Astrocyte (in vitro differentiated cells and primary cell): ENCODE results near the gene ROR2.

Experiments
- EZH2 ChIP-seq: IDR thresholded peaks from 2 replicates; pipeline ENCODE4 v1.6.1; 2012; ENCODE audit warnings: mild to moderate bottlenecking, low read length, inconsistent platforms; ENCODE audit not compliant: insufficient read depth
- TF ChIP-seq, protein P1 (sequence below): IDR thresholded peaks from 2 replicates; pipeline ENCODE4 v1.5.1; 2011; ENCODE audit warnings: low read depth, mild to moderate bottlenecking, inconsistent platforms, low read length, moderate library complexity; ENCODE audit not compliant: insufficient read depth

DNA sequence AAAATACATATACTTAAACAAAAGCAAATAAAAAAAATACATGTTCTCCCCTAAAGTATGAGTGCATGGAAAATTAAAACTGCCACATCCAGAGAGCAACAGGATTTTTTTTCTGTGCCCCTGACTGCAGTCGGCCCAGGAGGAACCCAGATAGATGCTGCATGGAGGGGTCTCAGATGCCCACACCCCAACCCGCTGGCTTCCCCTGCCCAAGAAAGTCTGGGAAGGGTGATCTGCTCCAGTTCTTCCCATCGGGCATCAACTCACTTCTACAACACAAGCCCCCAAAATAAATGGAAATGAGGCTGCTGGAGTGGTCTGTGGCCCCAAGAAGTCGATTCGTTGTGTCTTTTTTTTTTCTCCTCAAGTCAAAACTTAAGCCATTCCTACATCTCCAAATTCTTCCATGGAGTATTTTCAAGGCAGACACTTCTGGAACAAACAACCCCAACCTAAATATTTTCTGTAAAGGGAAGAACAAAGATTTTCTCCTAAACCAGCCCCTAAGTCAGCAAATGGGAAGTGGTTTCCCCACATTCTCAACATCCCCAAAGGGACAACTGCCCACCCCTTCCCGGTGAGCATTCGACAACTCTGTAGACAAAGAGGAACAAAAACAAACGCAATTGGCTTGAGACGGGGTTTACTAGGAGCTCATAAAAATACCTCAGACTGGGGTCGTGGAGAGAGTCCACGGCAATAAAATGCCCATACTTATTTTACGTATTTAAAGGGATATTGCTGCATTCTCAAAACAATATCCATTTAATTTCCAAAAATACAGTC lies 46.7 kb downstream of the ROR2 start:
- TF ChIP-seq, protein P1, sequence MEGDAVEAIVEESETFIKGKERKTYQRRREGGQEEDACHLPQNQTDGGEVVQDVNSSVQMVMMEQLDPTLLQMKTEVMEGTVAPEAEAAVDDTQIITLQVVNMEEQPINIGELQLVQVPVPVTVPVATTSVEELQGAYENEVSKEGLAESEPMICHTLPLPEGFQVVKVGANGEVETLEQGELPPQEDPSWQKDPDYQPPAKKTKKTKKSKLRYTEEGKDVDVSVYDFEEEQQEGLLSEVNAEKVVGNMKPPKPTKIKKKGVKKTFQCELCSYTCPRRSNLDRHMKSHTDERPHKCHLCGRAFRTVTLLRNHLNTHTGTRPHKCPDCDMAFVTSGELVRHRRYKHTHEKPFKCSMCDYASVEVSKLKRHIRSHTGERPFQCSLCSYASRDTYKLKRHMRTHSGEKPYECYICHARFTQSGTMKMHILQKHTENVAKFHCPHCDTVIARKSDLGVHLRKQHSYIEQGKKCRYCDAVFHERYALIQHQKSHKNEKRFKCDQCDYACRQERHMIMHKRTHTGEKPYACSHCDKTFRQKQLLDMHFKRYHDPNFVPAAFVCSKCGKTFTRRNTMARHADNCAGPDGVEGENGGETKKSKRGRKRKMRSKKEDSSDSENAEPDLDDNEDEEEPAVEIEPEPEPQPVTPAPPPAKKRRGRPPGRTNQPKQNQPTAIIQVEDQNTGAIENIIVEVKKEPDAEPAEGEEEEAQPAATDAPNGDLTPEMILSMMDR, result no peak
- no peak for TF ChIP-seq EZH2
